Psoas muscle (tissue), 8 donors: ENCODE measurements around the gene BDKRB1. TPM values are rescaled to one million over a fixed set of nuclear protein-coding genes. Genes with fewer than 3 reads are reported as not detected.

Experiments used
- ATAC-seq, 4 donors: fragments of 200-7000 bp; cut with Tn5 transposase; one replicate each; pipeline ENCODE4 v1.9.1; 2020; ENCODE audit warnings: moderate library complexity in 3 of 4, mild to moderate bottlenecking in 2 of 4
- DNase-seq, 2 donors: peaks; one replicate each; pipeline ENCODE4 v3.0.0-alpha.2; 2020
- H3K27ac ChIP-seq: fragments of 200-600 bp; one replicate; pipeline ENCODE4 v1.8.0; 2022
- H3K27me3 ChIP-seq, 3 donors: fragments of 200-600 bp in 1 of 3; one replicate each; pipeline versions ENCODE4 v1.6.1 to v1.8.0; 2013 to 2022; ENCODE audit warnings: low read length in 2 of 3, mild to moderate bottlenecking in 2 of 3, moderate library complexity in 1 of 3; ENCODE audit not compliant: insufficient read depth in 3 of 3
- H3K36me3 ChIP-seq, 2 donors: fragments of 200-600 bp in 1 of 2; one replicate each; pipeline versions ENCODE4 v1.6.1 to v1.8.0; 2013 to 2022; ENCODE audit warnings: low read depth in 1 of 2, mild to moderate bottlenecking in 1 of 2, moderate library complexity in 1 of 2; ENCODE audit not compliant: insufficient read depth in 1 of 2
- H3K4me1 ChIP-seq: fragments of 200-600 bp; one replicate; pipeline ENCODE4 v1.8.0; 2022
- H3K4me3 ChIP-seq: fragments of 200-600 bp; one replicate; pipeline ENCODE4 v1.8.0; 2022; ENCODE audit warnings: mild to moderate bottlenecking
- H3K9me3 ChIP-seq: fragments of 200-600 bp; one replicate; pipeline ENCODE4 v1.8.0; 2022
- WGBS, 3 donors: extraction: QIAGEN DNeasy Blood & Tissue Kit; methylation state at CpG; one replicate each; pipeline versions ENCODE4 v1.1.6 to v1.1.7; 2013; 5-methylcytosine and 5-hydroxymethylcytosine counted together
- intact Hi-C, 2 donors: fragments of 100-400 bp; cut with DNase I; formaldehyde crosslinking; loops; one replicate each; pipeline versions ENCODE4 v1.11.0 to v1.14.2; 2022
- polyA plus RNA-seq, 3 donors: library from polyadenylated mRNA; stranded (reverse); fragments of 200-250 nt; gene quantifications; one replicate each; pipeline ENCODE4 v1.2.3, GENCODE V29; 2013
- total RNA-seq, 4 donors: library from RNA; stranded (reverse); fragmentation: NEBNext Ultra II Directional in 2 of 4; extraction: Animal tissue kit (Norgen Biotek cat#: 25700) in 2 of 4; gene quantifications; one replicate each; pipeline versions ENCODE4 v1.2.1 to v1.2.4, GENCODE V29; 2021 to 2023
- TF ChIP-seq, protein P1 (sequence below): fragments of 200-600 bp; IDR thresholded peaks from one replicate; pipeline ENCODE4 v1.8.0; 2022; ENCODE audit warnings: antibody characterized with exemption
- donor health status: healthy with polysubstance abuse.
- donor health status: DM: no; HTN: no; CAD: no; lungs with moderate emphysema.
- donor health status: Bipolar disorder and iron deficiency.
- donor health status: healthy.
- donor health status: DM: yes; HTN: yes; CAD: no.
- donor health status: DM: no; HTN: no; CAD: no.
- donor health status: DM: no; HTN: no; CAD: no.
- donor health status: DM: yes; HTN: yes; CAD: no.

BDKRB1 gene
- total and polyA plus RNA-seq, 7 donors: 0.06 to 0.75 (median 0.13) TPM; not detected in 4

DNA sequence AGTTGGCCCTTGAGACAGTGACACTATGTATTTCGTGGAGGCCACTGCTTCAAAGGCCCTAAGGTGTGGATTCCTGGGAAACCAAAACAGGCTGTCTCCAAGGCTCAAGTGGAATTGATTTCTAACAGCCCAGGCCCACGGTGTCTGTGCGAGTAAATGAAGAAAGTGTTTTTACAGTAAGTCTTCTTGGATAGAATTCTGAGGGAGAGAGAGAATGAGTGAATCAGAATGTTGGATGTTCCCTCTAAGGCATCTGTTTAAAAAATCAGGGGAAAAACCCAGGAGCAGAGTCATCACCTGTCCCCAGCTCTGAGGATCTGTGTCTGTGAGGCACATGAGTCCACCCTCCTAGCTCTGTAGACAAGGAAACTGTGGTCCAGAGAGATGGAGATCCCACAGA is 22.3 kb upstream of the BDKRB1 start:
- ATAC-seq: no peak

GRCh38 chr14:96235426-96235825 is 20.6 kb upstream of the BDKRB1 start:
- WGBS, 3 donors: 63 to 75% (median 66%) methylated on average over 4 of the region's 4 CpGs
- no peak for DNase-seq

More for the DNA sequence above, 22.3 kb upstream of the BDKRB1 start:
- intact Hi-C loops: no loop called here
- H3K4me3 ChIP-seq: no peak overlapping the region
- no peak overlapping the region for H3K27ac ChIP-seq
- H3K36me3 ChIP-seq: no peaks in the 10 kb centered on the region
- no peak for DNase-seq
- H3K4me1 ChIP-seq: no peaks in the 10 kb centered on the region
- TF ChIP-seq, protein P1, sequence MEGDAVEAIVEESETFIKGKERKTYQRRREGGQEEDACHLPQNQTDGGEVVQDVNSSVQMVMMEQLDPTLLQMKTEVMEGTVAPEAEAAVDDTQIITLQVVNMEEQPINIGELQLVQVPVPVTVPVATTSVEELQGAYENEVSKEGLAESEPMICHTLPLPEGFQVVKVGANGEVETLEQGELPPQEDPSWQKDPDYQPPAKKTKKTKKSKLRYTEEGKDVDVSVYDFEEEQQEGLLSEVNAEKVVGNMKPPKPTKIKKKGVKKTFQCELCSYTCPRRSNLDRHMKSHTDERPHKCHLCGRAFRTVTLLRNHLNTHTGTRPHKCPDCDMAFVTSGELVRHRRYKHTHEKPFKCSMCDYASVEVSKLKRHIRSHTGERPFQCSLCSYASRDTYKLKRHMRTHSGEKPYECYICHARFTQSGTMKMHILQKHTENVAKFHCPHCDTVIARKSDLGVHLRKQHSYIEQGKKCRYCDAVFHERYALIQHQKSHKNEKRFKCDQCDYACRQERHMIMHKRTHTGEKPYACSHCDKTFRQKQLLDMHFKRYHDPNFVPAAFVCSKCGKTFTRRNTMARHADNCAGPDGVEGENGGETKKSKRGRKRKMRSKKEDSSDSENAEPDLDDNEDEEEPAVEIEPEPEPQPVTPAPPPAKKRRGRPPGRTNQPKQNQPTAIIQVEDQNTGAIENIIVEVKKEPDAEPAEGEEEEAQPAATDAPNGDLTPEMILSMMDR: no peak
- H3K27me3 ChIP-seq: peaks cover 0 to 8% (median 7%) of the 10 kb centered on the region in 3 donors
- WGBS, 3 donors: 40 to 67% (median 51%) methylated on average over 3 of the region's 3 CpGs
- H3K9me3 ChIP-seq: no peaks in the 10 kb centered on the region

GRCh38 chr14:96237641-96238040 is 18.4 kb upstream of the BDKRB1 start:
- ATAC-seq (no peak), DNase-seq (no peak)
- no peak overlapping the region for H3K4me3 ChIP-seq
- H3K9me3 ChIP-seq: no peaks in the 10 kb centered on the region
- TF ChIP-seq, protein P1: no peak
- no peaks in the 10 kb centered on the region for H3K36me3 ChIP-seq
- intact Hi-C loops: no loop called here
- no peak overlapping the region for H3K27ac ChIP-seq
- H3K27me3 ChIP-seq: peaks cover 0 to 7% (median 1%) of the 10 kb centered on the region in 3 donors
- WGBS, 3 donors: 73 to 91% (median 89%) methylated on average over 2 of the region's 2 CpGs
- H3K4me1 ChIP-seq: no peaks in the 10 kb centered on the region

More at GRCh38 chr14:96235426-96235825, 20.6 kb upstream of the BDKRB1 start:
- H3K9me3 ChIP-seq: no peaks in the 10 kb centered on the region
- H3K4me1 ChIP-seq: no peaks in the 10 kb centered on the region
- H3K36me3 ChIP-seq: no peaks in the 10 kb centered on the region
- H3K4me3 ChIP-seq: no peak overlapping the region
- peaks cover 0 to 7% (median 3%) of the 10 kb centered on the region in 3 donors for H3K27me3 ChIP-seq
- intact Hi-C loops: no loop called here
- ATAC-seq: no peak
- H3K27ac ChIP-seq: no peak overlapping the region
- TF ChIP-seq, protein P1: no peak

DNA sequence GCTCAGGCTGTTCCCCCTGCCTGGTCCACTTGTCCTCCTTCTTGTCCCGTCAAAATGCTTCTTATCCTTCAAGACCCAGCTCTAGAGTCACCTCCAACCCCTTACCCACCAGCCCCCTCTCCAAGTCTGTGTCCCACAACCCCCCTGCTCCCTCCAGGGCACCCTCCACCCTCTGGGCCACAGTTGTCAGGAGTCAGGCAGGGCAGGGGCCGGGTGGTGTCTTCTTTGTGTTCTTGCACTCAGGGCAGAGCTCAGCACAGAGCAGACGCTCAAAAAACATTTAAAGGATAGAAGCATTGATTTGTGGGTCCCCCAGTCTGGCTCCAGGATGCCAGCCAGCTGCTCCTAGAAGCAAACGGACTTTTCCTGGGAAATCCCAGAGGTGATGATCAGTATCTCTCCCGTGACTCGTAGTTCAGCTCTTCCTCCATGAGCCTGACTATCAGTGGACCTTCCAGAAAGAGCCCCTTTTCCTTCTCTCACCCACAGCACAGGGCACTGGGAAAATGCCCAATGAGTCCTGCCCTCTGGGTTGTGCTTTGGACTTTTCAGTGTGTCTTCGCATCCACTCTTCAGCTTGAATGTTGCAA is 17.2 kb upstream of the BDKRB1 start:
- no peak for DNase-seq
- no peak overlapping the region for H3K27ac ChIP-seq
- H3K27me3 ChIP-seq: peaks cover 0 to 7% (median 1%) of the 10 kb centered on the region in 3 donors
- WGBS, 3 donors: 69 to 79% (median 74%) methylated on average over 7 of the region's 7 CpGs
- no peak for ATAC-seq
- TF ChIP-seq, protein P1: no peak
- H3K36me3 ChIP-seq: no peaks in the 10 kb centered on the region
- no peaks in the 10 kb centered on the region for H3K9me3 ChIP-seq
- H3K4me1 ChIP-seq: no peaks in the 10 kb centered on the region
- H3K4me3 ChIP-seq: no peak overlapping the region
- intact Hi-C loops: no loop called here

DNA sequence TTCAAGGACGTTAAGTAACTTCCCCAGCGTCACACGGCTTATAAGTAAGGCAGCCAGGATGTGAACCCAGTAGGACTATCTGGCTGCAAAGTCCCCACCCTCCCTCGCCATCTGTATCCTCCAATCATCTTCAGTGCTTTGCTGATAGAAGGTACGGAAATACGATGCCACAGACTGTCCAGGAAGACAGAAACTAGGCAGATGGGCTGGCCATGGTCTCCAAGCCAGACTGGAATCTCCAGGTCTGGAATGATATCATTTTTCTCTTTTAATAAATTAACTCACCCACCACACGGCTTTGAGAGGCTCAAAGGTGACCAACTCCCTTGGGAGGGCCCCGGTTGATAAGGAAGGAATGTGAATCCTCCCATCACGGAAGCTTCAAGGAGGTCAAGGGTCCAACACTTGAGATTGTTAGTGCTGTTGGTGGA is 16.3 kb upstream of the BDKRB1 start:
- WGBS, 3 donors: 73 to 82% (median 81%) methylated on average over 9 of the region's 9 CpGs
- no peak for ATAC-seq
- H3K27ac ChIP-seq: no peak overlapping the region
- H3K27me3 ChIP-seq: peaks cover 0 to 6% (median under 1%) of the 10 kb centered on the region in 3 donors
- DNase-seq: no peak
- no peaks in the 10 kb centered on the region for H3K9me3 ChIP-seq
- intact Hi-C loops: no loop called here
- no peak overlapping the region for H3K4me3 ChIP-seq
- no peaks in the 10 kb centered on the region for H3K4me1 ChIP-seq
- TF ChIP-seq, protein P1: no peak
- H3K36me3 ChIP-seq: no peaks in the 10 kb centered on the region
